CD4-positive, alpha-beta T cell treated with Interleukin-2 at 100 ng/mL for 4 hours (primary cell): ENCODE data around the gene CCR9.
"Not testable (repeated sequence)": the region's sequence is repeated elsewhere in the genome, so short reads cannot be mapped to it uniquely, and the experiment has no call there.

Experiments used
- DNase-seq: peaks from one replicate; pipeline ENCODE4 v3.0.0-alpha.2; 2020; ENCODE audit warnings: low spot score

CCR9 gene

GRCh38 chr3:45885979-45886705 lies at the start of gene CCR9:
TSS of gene CCR9 (plus strand) at chr3:45886543. CDS start at chr3:45894934, 8,391 bp downstream.
- no peak for DNase-seq

GRCh38 chr3:45838466-45838865 lies 47.9 kb upstream of the CCR9 start:
- no peak for DNase-seq

GRCh38 chr3:45841420-45841756 lies 45.0 kb upstream of the CCR9 start:
- DNase-seq: peak; percentile 34

GRCh38 chr3:45841757-45842491 lies 44.4 kb upstream of the CCR9 start, which contains the start of gene LZTFL1:
TSS of gene LZTFL1 (minus strand) at chr3:45842119. CDS start at chr3:45841991, 128 bp downstream.
- DNase-seq: peak; percentile 93

GRCh38 chr3:45842851-45843625 lies 43.3 kb upstream of the CCR9 start:
- DNase-seq: no peak

- DNase-seq: no peak
Observed at GRCh38 chr3:45844616-45845015, 41.7 kb upstream of the CCR9 start.

GRCh38 chr3:45848392-45848791 lies 38.0 kb upstream of the CCR9 start:
- DNase-seq: no peak

GRCh38 chr3:45852828-45853227 lies 33.5 kb upstream of the CCR9 start:
- DNase-seq: no peak

GRCh38 chr3:45856323-45856722 lies 30.0 kb upstream of the CCR9 start:
- not testable (repeated sequence) for DNase-seq

GRCh38 chr3:45857024-45857423 lies 29.3 kb upstream of the CCR9 start:
- not testable (repeated sequence) for DNase-seq

GRCh38 chr3:45858809-45859543 lies 27.4 kb upstream of the CCR9 start:
- DNase-seq: no peak

- no peak for DNase-seq
Observed at GRCh38 chr3:45860481-45860880, 25.9 kb upstream of the CCR9 start.

- DNase-seq: no peak
Observed at GRCh38 chr3:45861043-45861719, 25.2 kb upstream of the CCR9 start.

- no peak for DNase-seq
Observed at GRCh38 chr3:45864760-45865519, 21.4 kb upstream of the CCR9 start.

GRCh38 chr3:45865563-45865962 lies 20.8 kb upstream of the CCR9 start:
- no peak for DNase-seq

- DNase-seq: no peak
Observed at GRCh38 chr3:45868213-45868612, 18.1 kb upstream of the CCR9 start.

- no peak for DNase-seq
Observed at GRCh38 chr3:45868650-45869049, 17.7 kb upstream of the CCR9 start.

GRCh38 chr3:45869638-45870037 lies 16.7 kb upstream of the CCR9 start:
- no peak for DNase-seq

- peak; percentile 76 for DNase-seq
Observed at GRCh38 chr3:45870099-45870498, 16.2 kb upstream of the CCR9 start.

- DNase-seq: no peak
Observed at GRCh38 chr3:45871780-45872179, 14.6 kb upstream of the CCR9 start.

GRCh38 chr3:45872569-45872968 lies 13.8 kb upstream of the CCR9 start:
- no peak for DNase-seq
